Myocyte (in vitro differentiated cells): ENCODE data around the gene DIP2A. TPM values are rescaled to one million over a fixed set of nuclear protein-coding genes. Genes with fewer than 3 reads are reported as not detected.

ENCODE experiments used
- DNase-seq: peaks from one replicate; pipeline ENCODE4 v3.0.0-alpha.2; 2012; ENCODE audit warnings: low read depth
- total RNA-seq: library from RNA; depleted of rRNA; stranded (reverse); fragments of >200 nt; gene quantifications from 2 replicates; pipeline ENCODE4 v1.2.3, GENCODE V29; 2014

DIP2A gene
- total RNA-seq, 1 donor from 2014 or later = 14.6 TPM

DNA sequence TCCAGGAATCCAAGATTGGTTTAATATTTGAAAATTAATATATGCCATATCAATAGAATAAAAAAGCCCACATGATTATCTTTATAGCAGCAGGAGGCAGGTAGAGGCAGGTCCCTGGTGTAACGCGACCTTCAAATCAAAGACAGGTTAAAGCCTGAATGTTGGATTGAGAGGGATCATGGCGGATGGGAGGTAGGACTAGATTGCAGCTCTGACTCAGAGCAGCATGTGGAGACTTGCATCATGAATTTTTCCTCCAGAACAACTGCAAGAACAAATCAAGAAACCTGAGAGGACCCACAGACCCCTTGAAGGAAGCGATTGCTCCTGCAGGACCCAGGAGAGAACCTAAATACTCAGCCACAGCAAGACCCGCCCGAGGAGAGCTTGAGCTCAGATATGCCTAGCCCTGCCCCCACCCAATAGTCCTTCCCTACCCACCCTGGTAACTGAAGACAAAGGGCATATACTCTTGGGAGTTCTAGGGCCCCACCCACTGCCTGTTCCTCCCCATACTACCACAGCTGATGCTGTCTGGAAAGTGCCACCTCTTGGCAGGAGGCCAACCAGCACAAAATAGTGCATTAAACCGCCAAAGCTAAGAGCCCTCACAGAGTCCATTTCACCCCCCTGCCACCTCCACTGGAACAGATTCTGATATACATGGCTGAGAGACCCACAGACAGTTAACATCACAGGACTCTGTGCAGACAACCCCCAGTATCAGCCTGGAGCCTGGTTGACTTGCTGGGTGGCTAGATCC lies 126.7 kb downstream of the DIP2A start:
- DNase-seq = no peak

DNA sequence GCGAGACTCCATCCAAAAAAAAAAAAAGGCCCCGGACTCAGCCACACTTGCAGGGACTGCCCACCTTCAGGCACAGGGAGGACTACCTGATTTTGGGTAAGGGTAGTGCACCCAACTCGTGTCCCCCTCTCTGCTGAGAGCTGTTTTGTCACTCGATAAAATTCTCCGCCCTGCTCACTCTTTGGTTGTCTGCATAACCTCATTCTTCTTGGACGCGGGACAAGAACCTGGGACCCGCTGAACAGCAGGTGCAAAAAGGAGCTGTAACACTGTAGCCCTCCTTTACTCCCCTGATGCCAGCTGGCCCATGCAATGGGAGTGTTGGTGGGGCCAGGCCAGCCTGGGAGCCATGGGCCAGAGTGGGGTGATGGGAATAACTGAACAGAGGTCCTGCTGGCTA lies 135.6 kb downstream of the DIP2A start:
- DNase-seq = peak; percentile 5

DNA sequence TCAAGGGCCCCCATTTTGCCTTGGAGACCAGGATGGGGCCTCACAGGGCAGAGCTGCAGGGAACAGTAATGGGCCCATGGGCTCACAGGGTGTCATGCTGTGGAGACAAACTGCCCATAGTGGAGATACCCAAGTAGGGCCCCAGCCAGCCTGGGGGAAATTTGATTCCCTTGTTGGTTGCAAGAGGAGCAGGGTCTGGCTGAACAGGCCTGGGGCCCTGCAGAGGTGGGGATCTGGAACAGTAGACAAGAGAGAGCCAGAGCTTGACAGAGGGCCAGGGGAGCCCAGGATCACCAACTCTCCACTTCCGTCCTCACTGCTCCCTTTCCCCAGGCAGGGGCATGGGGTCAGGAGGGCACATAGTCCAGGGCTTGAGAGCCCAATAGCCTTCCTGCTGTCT lies 137.5 kb downstream of the DIP2A start:
- no peak for DNase-seq

DNA sequence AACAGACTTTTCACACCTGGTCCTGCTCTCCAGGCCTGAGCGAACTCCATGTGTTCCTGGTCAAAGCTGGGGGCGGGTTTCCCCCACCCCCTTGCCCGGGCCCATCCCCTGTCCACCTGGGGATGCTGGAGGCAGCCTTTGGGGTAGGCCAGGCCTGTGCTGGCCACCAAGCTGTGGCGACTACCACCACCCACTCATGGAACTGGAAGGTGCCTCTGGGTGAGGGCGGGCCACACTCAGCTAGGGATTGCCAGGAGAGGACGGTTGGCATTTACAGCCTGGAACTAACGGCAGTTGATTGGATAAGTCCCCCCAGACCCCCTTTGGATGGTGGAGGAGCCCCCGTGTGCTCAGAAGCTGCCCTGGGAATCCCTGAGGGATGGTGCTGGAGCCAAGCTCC lies 138.3 kb downstream of the DIP2A start:
- DNase-seq = no peak

DNA sequence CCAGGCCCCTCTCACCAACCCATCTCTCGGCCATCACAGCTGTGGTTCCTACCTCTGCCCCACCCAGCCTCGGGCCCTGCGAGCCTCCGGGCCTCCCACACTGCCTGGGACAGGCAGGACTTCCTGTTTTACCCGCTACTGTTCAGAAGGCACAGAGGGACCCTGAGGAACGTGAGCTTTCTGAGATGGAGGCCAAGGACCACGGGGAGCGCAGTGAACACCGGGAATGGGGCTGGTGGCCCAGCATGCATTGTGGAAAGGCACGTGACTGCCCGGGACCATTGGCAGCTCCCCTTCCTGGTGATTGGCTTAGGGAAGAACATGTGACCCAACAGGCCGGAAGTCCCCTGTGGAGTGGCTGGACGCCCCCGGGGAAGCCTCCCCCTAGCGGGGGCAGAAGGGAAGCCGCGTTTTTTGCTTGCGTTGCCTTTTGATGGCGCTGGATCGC lies 139.2 kb downstream of the DIP2A start:
- DNase-seq = no peak

DNA sequence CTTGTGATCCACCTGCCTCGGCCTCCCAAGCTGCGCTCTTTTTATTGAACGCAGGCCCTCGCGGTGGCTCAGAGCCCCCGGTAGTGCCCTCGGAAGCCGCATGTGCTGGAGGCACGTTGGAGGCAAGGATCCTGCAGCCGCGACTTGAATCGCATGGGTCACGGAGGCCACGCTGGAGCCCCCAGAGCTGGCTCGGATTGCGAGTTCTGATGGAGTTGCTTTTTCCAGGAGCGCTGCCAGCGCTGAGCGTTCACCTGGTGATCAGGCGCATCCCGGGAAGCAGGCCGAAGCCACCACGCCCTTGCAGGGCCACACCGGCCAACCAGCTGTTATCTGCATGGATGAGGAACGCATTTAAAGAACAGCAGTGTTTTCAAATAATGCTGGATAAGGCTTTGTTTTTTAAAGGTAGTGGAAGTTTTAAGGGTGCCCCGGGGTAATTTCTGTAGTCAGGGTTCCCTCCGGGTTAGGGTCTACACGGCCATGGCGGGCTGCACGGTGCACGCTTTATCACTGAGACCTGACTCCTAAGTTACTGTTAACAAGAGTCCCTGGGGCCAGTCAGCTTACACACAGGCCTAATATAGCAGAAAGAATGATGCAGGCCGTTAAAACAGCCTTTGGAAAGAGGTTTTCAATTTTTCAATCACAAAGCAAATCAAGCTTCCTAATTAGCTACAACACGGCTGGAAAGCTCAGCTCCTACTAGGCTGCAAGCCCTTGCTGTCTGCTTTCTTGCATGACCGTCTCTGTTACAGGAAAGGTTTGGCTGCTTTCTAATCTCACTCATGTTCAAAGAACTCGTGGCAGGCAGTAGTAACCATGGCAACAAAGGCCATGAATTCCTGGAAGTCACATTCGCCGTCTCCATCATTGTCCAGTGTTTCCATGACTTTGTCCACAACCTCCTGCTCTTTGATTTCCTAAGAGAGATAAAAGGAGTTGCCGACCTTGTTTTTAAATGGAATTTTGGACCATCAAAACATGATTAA lies 140.2 kb downstream of the DIP2A start:
- DNase-seq = peak; percentile 64

DNA sequence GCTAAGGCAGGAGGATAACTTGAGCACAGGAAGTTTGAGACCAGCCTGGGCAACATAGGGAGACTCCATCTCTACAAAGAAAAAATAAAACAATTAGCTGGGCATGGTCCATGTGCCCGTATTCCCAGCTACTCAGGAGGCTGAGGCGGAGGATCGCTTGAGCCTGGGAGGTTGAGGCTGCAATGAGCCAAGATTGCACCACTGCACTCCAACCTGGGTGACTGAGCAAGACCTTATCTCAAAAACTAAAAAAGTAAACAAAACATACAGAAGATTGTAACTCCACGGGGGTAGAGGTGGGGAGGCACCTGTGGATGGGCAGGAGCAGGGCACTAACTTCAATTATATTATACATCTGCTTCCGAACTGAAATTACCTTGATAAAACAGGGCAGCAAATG lies 141.6 kb downstream of the DIP2A start:
- DNase-seq = no peak

DNA sequence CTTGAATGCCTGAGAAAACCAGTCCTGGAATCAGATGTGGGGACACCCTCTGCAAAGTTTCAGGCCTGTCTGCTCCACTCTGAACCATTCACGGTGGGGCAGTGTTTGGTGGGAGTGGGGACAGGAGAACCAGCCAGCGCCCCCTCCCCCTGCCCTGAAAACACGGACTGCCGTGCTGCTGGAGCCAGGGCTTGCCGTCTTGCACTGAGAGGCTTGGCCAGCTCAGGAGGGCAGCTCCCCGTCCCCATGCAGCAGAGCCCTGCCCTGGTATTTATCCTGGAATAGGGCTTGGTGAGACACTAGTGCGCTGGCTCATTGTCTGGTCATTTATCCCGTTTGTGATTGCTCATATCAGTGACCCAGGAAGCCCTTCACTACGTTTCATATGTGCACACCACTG lies 142.3 kb downstream of the DIP2A start:
- DNase-seq = no peak

DNA sequence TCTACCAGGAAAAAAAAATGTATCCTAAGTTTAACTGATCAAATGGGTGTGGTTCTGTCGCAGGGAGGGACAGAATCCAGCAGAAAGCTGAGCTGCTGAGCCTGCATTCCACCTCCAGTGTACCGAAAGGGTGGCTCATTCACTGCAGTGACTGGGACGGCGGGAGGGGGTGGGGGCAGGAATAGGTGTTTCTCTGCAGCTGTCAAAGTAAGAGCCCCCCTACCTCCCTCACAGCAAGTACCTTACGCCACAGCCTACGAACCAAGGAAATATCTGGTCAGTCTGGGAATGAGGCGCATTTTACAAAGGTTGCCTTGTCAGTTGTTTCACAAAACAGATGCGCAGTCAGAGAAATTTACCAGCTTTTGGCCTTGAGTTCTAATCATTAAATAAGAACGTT lies 144.5 kb downstream of the DIP2A start:
- peak; percentile 21 for DNase-seq

DNA sequence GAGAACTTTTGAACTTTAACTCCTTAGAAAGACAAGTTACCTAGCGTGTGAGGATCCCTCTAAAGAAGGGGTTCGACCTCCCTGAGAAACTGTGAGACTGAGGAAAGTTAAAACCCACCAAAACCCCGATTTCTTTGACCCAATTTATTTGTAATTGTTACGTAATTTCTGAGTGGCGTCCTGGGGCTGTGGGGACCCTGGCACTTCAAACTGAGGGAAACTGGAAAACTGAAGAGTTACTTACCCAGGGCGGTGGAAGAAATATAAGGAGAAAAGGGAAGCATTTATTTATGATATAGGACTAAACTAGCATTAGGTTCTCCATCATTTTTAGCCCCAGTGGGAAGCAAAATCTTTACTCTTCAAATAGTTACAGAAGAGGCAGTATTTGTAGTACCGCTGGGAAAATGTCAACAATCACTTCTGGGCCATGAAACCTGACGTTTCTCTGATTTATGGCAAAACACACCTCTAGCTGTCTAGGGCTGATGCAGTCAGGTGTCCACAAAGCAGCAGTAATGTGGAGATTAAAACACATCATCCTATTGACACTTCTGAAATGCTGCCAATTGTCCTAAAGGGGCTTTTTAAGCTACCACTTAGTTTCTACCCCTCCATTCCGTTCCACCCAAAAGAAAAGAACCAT lies 145.8 kb downstream of the DIP2A start:
- DNase-seq = no peak

DNA sequence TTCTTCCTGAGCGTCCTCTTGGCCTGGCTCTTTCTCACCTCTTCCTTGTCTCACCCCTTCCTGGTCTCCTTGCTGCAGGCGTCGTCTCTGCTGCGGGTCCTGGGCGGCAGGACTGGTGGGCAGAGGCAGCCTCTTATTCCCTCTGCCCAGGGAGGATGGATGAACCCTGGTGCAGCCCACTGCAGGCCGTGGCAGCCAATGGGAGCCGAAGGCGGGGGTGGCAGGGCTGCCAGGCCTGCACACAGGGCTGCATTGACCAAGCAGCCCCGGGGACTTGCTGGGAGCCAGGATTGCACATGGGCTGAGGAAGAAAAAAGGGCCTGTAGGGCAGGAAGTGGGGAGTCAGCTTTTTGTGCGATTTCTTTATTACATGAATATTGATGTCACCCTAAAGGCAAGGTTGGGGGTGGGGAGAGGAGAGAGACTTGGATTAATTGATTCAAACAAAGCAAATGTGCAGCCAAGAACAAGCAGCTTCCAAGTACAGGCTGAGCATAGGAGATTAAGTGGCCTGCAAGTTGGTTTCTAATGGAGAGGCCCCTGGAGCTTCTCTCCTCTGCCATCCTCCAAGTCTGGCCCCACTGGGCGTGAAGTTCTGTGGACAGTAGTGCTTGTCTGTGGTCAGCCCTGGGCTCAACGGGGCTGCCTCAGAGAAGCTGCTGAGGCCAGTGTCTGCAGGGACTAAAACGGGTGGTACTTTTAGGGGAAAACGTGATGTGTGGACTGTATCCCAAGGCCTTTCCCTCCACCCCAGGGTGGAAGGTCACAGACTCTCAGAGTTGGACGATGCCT lies 146.5 kb downstream of the DIP2A start, which contains the start of gene S100B:
TSS of gene S100B (minus strand) at position 108 of the 792 bp plus-strand sequence. CDS start 2,667 bp downstream, outside the sequence.
- DNase-seq = no peak

DNA sequence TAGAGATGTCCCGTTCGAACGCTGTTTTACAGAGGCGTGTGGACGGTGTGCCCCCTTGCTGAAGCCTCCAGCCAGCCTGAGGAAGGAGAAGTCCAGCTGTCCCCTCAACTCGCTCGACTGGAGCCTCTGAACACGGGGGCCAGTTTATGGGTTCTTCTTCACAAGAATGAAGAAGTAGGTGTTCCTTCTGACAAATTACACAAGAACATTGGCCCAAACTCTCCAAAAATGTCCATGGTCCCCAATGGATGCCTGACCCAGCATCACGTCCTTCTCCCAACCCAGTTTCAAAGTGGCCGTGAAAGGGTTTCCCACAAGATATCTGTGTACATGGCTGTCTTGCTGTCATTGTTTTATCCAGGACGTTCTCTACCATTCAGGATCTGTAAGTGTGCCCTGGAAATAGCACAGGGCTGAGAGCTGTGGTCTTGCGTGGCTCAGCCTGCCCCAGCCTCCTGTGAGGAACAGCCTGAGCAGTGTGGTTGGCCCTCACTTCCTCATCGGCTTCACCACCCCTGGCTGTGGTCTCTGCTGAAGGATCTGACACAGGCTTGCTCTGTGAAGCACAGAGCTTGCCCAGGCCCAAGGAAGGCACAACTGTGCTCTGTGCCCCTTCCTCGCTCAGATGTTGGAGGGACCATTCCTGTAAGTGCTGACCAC lies 147.2 kb downstream of the DIP2A start:
- DNase-seq = no peak

DNA sequence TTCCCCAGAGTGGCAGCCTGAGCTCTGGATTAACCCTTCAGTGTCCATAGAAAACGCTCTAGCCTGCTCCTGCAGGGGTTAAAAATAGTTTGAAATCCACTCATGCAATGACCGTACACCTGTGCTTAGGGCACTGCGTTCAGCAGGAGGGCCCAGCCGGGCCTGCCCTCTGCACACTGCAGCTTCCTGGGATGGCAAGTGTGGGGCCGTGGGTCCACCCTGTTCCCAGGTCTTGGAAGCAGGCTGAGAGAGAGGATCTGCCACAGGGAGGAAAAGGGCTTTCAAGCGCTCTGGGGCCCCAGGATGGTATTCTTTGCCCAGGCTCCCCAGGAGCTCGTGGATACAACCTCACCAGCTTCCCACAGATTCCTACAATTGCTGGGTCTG lies 147.7 kb downstream of the DIP2A start:
- no peak for DNase-seq

DNA sequence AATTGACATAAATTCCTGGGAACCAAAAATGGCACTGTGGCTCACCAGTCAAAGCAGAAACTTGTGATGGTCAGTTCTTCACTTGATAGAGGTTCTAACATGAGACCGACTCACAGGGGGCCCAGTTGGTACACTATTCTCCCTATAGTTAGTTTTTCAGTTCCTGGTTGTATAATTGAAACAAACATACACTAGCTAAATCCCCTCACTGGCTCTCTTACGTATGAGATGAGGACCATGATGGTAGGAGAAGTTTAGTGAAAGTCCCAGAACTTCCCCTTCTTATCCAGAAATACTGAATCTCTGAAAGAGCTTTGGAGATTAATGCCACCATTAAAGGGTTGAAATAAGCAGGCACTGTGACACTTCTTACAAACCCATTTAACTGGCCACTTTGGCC lies 148.9 kb downstream of the DIP2A start:
- DNase-seq = no peak

DNA sequence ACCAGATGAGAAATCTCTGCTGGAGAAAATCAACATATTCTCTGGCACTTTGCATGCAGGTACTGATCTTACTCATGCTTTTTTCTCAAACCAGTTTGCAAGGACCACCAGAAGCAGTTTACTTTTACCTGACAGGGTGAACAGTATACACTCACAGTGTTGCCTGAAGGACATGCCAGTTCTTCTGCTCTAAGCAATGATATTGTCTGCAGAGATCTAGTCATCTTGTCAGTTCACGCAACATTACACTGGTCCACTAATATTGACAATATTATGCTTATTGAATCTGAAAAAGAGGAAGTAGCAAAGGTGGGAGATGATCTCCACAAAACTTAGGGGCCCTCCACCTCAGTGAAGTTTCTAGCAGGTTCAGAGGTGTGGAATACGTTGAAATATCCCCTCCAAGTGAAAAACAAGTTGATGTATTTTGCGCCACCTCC lies 150.0 kb downstream of the DIP2A start:
- DNase-seq = no peak

DNA sequence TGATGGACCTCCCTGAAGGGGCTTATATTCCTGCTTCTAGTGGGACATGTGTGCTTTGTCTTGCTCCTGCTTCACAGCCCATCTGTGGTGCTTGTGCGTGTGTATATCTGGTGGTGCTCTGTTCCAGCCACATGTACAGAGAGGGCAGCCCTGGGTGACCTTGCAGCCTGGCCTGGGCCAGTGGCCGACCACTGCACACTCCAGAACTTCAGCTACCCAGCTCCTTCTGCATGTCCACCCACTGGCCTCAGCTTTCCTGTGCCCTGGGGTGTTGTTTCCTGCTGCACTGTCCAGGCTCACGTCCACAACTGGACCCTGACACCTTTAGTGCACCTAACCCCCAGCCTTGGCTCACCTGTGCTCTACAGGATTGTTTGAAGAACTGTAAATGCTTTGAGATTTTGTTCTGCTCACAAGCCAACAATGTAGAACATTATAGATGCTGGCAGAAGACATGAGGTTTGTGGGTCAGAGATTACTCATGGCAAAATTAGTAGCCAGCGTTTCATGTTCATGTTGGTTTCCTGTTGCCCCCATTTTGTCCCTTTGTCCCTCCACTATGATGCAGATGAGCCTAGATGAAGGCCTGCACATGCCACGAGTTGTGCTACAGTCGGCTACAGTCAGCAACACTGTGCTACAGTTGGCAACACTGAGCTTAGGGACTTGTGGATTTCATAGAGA lies 151.5 kb downstream of the DIP2A start:
- no peak for DNase-seq

DNA sequence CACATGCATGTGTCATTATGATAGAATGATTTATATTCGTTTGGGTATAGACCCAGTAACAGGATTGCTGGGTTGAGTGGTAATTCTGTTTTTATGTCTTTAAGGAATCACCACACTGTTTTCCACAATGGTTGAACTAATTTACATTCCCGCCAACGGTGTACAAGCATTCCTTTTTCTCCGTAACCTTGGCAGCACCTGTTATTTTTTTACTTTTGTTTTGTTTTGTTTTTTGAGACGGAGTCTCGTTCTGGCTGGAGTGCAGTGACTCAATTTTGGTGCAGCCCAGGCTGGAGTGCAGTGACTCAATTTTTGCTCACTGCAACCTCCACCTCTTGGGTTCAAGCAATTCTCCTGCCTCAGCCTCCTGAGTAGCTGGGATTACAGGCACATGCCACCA lies 154.7 kb downstream of the DIP2A start:
- DNase-seq = no peak

DNA sequence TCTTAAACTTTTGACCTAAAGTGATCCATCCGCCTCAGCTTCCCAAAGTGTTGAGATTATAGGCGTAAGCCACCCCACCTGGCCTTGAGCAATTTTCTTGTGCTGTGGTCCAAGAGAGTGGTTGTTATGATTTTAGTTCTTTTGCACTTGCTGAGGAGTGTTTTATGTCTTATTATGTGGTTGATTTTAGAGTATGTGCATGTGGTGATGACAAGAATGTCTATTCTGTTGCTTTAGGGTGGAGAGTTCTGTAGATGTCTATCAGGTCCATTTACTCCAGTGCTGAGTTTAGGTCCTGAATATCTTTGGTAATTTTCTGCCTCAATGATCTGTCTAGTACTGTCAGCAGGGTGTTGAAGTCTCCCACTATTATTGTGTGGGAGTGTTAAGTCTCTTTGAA lies 157.4 kb downstream of the DIP2A start:
- no peak for DNase-seq

DNA sequence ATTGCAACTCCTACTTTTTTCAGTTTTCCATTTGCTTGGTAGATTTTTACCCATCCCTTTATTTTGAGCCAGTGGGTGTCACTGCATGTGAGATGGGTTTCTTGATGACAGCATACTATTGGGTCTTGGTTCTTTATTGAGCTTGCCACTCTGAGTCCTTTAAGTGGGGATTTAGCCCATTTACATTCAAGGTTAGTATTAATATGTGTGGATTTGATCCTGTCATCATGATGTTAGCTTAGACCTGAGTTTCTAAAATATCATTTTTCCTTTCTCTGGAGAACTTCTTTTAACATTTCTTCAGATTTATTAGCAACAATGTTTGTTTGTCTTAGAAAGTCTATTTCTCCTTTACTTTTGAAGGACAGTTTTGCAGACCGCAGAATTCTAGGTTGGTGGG lies 158.0 kb downstream of the DIP2A start:
- DNase-seq = no peak
